HEK293 (cell line): ENCODE data around the gene CYB561A3.

Experiments
- CTCF ChIA-PET: fragments of 350-600 bp; formaldehyde crosslinking; extraction: SDS; loops from one replicate; lab custom pipeline; 2021; ENCODE audit warnings: antibody characterized with exemption; lab: Yijun Ruan, JAX
- POLR2A ChIA-PET: fragments of 300-600 bp; formaldehyde crosslinking; extraction: SDS; loops from one replicate; lab custom pipeline; 2020; ENCODE audit warnings: antibody characterized with exemption, inconsistent platforms; lab: Yijun Ruan, JAX
- H3K27ac ChIP-seq: fragments of 200-500 bp; sonication (Bioruptor generic); 2 replicates; pipeline ENCODE4 v1.5.1; 2014; ENCODE audit warnings: low read depth, low read length, control low read depth, inconsistent platforms; ENCODE audit errors: extremely low read depth
- H3K36me3 ChIP-seq, 2 experiments: fragments of 200-500 bp in 1 of 2; sonication (Bioruptor generic) in 1 of 2; 1 replicate in 1 of 2; 2 replicates in 1 of 2; pipeline ENCODE4 v1.5.1; 2014 to 2017; ENCODE audit warnings: inconsistent platforms in 2 of 2, low read length in 2 of 2; ENCODE audit not compliant: control insufficient read depth in 2 of 2, insufficient read depth in 1 of 2
- H3K4me1 ChIP-seq: fragments of 200-500 bp; sonication (Bioruptor generic); 2 replicates; pipeline ENCODE4 v1.5.1; 2014; ENCODE audit warnings: mild to moderate bottlenecking, low read length, inconsistent platforms; ENCODE audit not compliant: control insufficient read depth, insufficient read depth
- H3K4me3 ChIP-seq: 2 replicates; pipeline ENCODE4 v1.5.1; 2011; ENCODE audit warnings: low read depth, mild to moderate bottlenecking, control low read depth, low read length, moderate library complexity
- H3K9me3 ChIP-seq: fragments of 200-500 bp; sonication (Bioruptor generic); 2 replicates; pipeline ENCODE4 v1.5.1; 2014; ENCODE audit warnings: low read depth, low read length, inconsistent platforms; ENCODE audit not compliant: control insufficient read depth, insufficient read depth
- GLI4 ChIP-seq: fragments of 450-650 bp; formaldehyde crosslinking; IDR thresholded peaks from 2 replicates; pipeline ENCODE4 v1.5.1; 2016; ENCODE audit warnings: missing biosample characterization, missing genetic modification characterization
- HOXA7 ChIP-seq: sonication (generic); formaldehyde crosslinking; IDR thresholded peaks from 2 replicates; pipeline ENCODE4 v1.8.1; 2022; ENCODE audit warnings: missing genetic modification reagents, borderline replicate concordance
- TCF7L2 ChIP-seq: IDR thresholded peaks from 2 replicates; pipeline ENCODE4 v1.6.1; 2011; ENCODE audit warnings: low read depth, mild to moderate bottlenecking, inconsistent platforms, low read length, moderate library complexity, borderline replicate concordance
- ZBTB6 ChIP-seq: fragments of 450-650 bp; formaldehyde crosslinking; IDR thresholded peaks from 2 replicates; pipeline ENCODE4 v1.5.1; 2017; ENCODE audit warnings: missing biosample characterization, missing genetic modification characterization
- ZEB2 ChIP-seq: fragments of 450-650 bp; formaldehyde crosslinking; IDR thresholded peaks from 2 replicates; pipeline ENCODE4 v1.5.1; 2016; ENCODE audit warnings: missing biosample characterization, missing genetic modification characterization
- ZFP37 ChIP-seq: fragments of 450-650 bp; formaldehyde crosslinking; IDR thresholded peaks from 2 replicates; pipeline ENCODE4 v1.5.1; 2016; ENCODE audit warnings: missing biosample characterization, missing genetic modification characterization
- ZFP41 ChIP-seq: fragments of 450-650 bp; formaldehyde crosslinking; IDR thresholded peaks from 2 replicates; pipeline ENCODE4 v1.5.1; 2016; ENCODE audit warnings: missing biosample characterization, missing genetic modification characterization, borderline replicate concordance
- ZNF138 ChIP-seq: fragments of 450-650 bp; formaldehyde crosslinking; IDR thresholded peaks from 2 replicates; pipeline ENCODE4 v1.5.1; 2016; ENCODE audit warnings: missing biosample characterization, missing genetic modification characterization, borderline replicate concordance
- ZNF157 ChIP-seq: fragments of 450-650 bp; formaldehyde crosslinking; IDR thresholded peaks from 2 replicates; pipeline ENCODE4 v1.5.1; 2016; ENCODE audit warnings: missing biosample characterization, missing genetic modification characterization
- ZNF2 ChIP-seq: fragments of 450-650 bp; formaldehyde crosslinking; IDR thresholded peaks from 2 replicates; pipeline ENCODE4 v1.5.1; 2016; ENCODE audit warnings: missing biosample characterization, missing genetic modification characterization
- ZNF211 ChIP-seq: fragments of 450-650 bp; formaldehyde crosslinking; IDR thresholded peaks from 2 replicates; pipeline ENCODE4 v1.5.1; 2016; ENCODE audit warnings: low read depth, missing biosample characterization, missing genetic modification characterization
- ZNF26 ChIP-seq: fragments of 450-650 bp; formaldehyde crosslinking; IDR thresholded peaks from 2 replicates; pipeline ENCODE4 v1.5.1; 2016; ENCODE audit warnings: missing biosample characterization, missing genetic modification characterization
- ZNF274 ChIP-seq, 2 experiments: fragments of 200-500 bp in 1 of 2; fragments of 450-650 bp in 1 of 2; sonication (Bioruptor generic) in 1 of 2; formaldehyde crosslinking in 1 of 2; IDR thresholded peaks; 2 replicates each; pipeline versions ENCODE4 v1.5.1 to v1.6.1; 2014 to 2016; ENCODE audit warnings: borderline replicate concordance in 1 of 2, inconsistent platforms in 1 of 2, low read length in 1 of 2, missing biosample characterization in 1 of 2, missing genetic modification characterization in 1 of 2
- ZNF350 ChIP-seq: fragments of 450-650 bp; formaldehyde crosslinking; IDR thresholded peaks from 2 replicates; pipeline ENCODE4 v1.5.0; 2017; ENCODE audit warnings: missing biosample characterization, mild to moderate bottlenecking, missing genetic modification characterization
- ZNF354C ChIP-seq: fragments of 450-650 bp; formaldehyde crosslinking; IDR thresholded peaks from 2 replicates; pipeline ENCODE4 v1.5.1; 2016; ENCODE audit warnings: missing biosample characterization, missing genetic modification characterization, low read depth, borderline replicate concordance
- ZNF394 ChIP-seq: fragments of 450-650 bp; formaldehyde crosslinking; IDR thresholded peaks from 2 replicates; pipeline ENCODE4 v1.5.1; 2016; ENCODE audit warnings: missing biosample characterization, missing genetic modification characterization, mild to moderate bottlenecking, moderate library complexity, borderline replicate concordance
- ZNF423 ChIP-seq: fragments of 450-650 bp; formaldehyde crosslinking; IDR thresholded peaks from 2 replicates; pipeline ENCODE4 v1.5.1; 2016; ENCODE audit warnings: missing biosample characterization, missing genetic modification characterization
- ZNF449 ChIP-seq: fragments of 450-650 bp; formaldehyde crosslinking; IDR thresholded peaks from 2 replicates; pipeline ENCODE4 v1.5.1; 2017; ENCODE audit warnings: missing biosample characterization, mild to moderate bottlenecking, missing genetic modification characterization, moderate library complexity
- ZNF501 ChIP-seq: fragments of 450-650 bp; formaldehyde crosslinking; IDR thresholded peaks from 2 replicates; pipeline ENCODE4 v1.5.1; 2016; ENCODE audit warnings: missing biosample characterization, missing genetic modification characterization
- ZNF521 ChIP-seq: fragments of 450-650 bp; formaldehyde crosslinking; IDR thresholded peaks from 2 replicates; pipeline ENCODE4 v1.5.1; 2017; ENCODE audit warnings: missing biosample characterization, mild to moderate bottlenecking, missing genetic modification characterization
- ZNF561 ChIP-seq: fragments of 450-650 bp; IDR thresholded peaks from 2 replicates; pipeline ENCODE4 v1.5.1; 2018; ENCODE audit warnings: missing biosample characterization, missing genetic modification characterization, borderline replicate concordance
- ZNF596 ChIP-seq: fragments of 450-650 bp; IDR thresholded peaks from 2 replicates; pipeline ENCODE4 v1.5.0; 2018; ENCODE audit warnings: missing biosample characterization, mild to moderate bottlenecking, missing genetic modification characterization, moderate library complexity
- ZNF747 ChIP-seq: fragments of 450-650 bp; formaldehyde crosslinking; IDR thresholded peaks from 2 replicates; pipeline ENCODE4 v1.5.1; 2016; ENCODE audit warnings: missing biosample characterization, missing genetic modification characterization
- ZNF776 ChIP-seq: fragments of 450-650 bp; formaldehyde crosslinking; IDR thresholded peaks from 2 replicates; pipeline ENCODE4 v1.5.0; 2017; ENCODE audit warnings: missing biosample characterization, missing genetic modification characterization, borderline replicate concordance
- ZNF830 ChIP-seq: fragments of 450-650 bp; IDR thresholded peaks from 2 replicates; pipeline ENCODE4 v1.5.0; 2018; ENCODE audit warnings: missing biosample characterization, missing genetic modification characterization, low read depth, mild to moderate bottlenecking, moderate library complexity
- TF ChIP-seq, protein P1 (sequence below): fragments of 450-650 bp; formaldehyde crosslinking; IDR thresholded peaks from 2 replicates; pipeline ENCODE4 v1.5.1; 2017; ENCODE audit warnings: missing biosample characterization, missing genetic modification characterization

Gene CYB561A3

DNA sequence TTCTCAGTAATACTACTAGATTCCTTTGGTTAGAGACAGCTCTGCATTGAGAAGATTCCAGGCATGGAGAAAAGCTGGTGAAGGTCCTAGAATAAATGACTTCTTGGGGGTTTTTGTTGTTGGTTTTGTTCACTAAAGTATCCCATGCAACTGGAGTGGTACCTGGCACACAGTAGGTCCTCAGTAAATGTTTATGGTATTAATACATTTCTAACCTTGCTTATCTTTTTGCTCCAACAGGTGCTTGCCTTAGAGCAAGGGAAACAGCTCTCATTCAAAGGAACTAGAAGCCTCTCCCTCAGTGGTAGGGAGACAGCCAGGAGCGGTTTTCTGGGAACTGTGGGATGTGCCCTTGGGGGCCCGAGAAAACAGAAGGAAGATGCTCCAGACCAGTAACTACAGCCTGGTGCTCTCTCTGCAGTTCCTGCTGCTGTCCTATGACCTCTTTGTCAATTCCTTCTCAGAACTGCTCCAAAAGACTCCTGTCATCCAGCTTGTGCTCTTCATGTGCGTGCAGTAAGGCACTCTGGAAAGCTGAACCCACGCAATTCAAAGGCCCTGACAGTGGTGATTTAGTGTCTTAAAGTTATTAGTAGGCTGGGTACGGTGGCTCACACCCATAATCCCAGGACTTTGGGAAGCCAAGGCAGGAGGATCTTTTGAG lies 2.5 kb upstream of the CYB561A3 start:
- H3K9me3 ChIP-seq, result no peaks in the 10 kb centered on the region
- no peak overlapping the region for H3K4me3 ChIP-seq
- no peak overlapping the region for H3K27ac ChIP-seq
- H3K36me3 ChIP-seq, result peaks cover 14 to 55% of the 10 kb centered on the region in 2 experiments
- POLR2A ChIA-PET, result no interaction called here
- TF ChIP-seq, protein P1, sequence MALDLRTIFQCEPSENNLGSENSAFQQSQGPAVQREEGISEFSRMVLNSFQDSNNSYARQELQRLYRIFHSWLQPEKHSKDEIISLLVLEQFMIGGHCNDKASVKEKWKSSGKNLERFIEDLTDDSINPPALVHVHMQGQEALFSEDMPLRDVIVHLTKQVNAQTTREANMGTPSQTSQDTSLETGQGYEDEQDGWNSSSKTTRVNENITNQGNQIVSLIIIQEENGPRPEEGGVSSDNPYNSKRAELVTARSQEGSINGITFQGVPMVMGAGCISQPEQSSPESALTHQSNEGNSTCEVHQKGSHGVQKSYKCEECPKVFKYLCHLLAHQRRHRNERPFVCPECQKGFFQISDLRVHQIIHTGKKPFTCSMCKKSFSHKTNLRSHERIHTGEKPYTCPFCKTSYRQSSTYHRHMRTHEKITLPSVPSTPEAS, result no peak
- no peak for TF ChIP-seq ZNF394
- no peak for TF ChIP-seq ZNF423
- TF ChIP-seq ZNF776 (tag by site-specific recombination), result no peak
- no peak for TF ChIP-seq ZNF2 (tag by site-specific recombination)
- TF ChIP-seq ZFP37 (tag by site-specific recombination), result no peak
- no peak for TF ChIP-seq ZNF561
- no peak for TF ChIP-seq GLI4 (tag by site-specific recombination)
- no peak for TF ChIP-seq ZNF449 (tag by site-specific recombination)
- no peak for TF ChIP-seq ZNF521 (tag by site-specific recombination)
- no peak for TF ChIP-seq ZNF596 (tag by site-specific recombination)
- no peak for TF ChIP-seq ZFP41 (tag by site-specific recombination)
- no peak for TF ChIP-seq ZEB2
- no peak for TF ChIP-seq ZNF747
- TF ChIP-seq ZNF354C, result no peak
- TF ChIP-seq ZNF211 (tag by site-specific recombination), result no peak
- CTCF ChIA-PET, result interaction anchor here (0.9 to 9.6 kb wide), 4 partner anchors 18 to 29 kb away, joined by 3 to 69 read pairs (median 22); partner anchors contain the start of gene TMEM216
- peaks cover 2% of the 10 kb centered on the region; the same call in 1 of the 2 replicates for H3K4me1 ChIP-seq

- TF ChIP-seq ZNF830 (tag by site-specific recombination) (no peak), ZNF138 (tag by site-specific recombination) (no peak), HOXA7 (CRISPR knock-in tag) (no peak), ZBTB6 (tag by site-specific recombination) (no peak), ZNF26 (tag by site-specific recombination) (no peak), TCF7L2 (no peak), ZNF274 (IDR thresholded peaks at IDR 0.05; ENCODE audit: low read length) (no peak), ZNF274 (tag by site-specific recombination; IDR thresholded peaks at IDR 0.05; ENCODE audit: borderline replicate concordance) (no peak), ZNF501 (tag by site-specific recombination) (no peak), ZNF350 (no peak), ZNF157 (no peak)
- Histone ChIP-seq H3K9me3 (no peaks in the 10 kb centered on the region), H3K4me1 (peaks cover 2% of the 10 kb centered on the region; the same call in 1 of the 2 replicates), H3K4me3 (peak overlapping the region; percentile 65), H3K27ac (peak overlapping the region; percentile 94; the same call in 1 of the 2 replicates), H3K36me3 (peaks cover 13 to 39% of the 10 kb centered on the region in 2 experiments)
- CTCF ChIA-PET, result interaction anchor here (0.5 to 9.6 kb wide), 7 partner anchors 8 to 531 kb away, joined by 3 to 69 read pairs (median 4); no protein-coding TSS in a partner anchor
- POLR2A ChIA-PET, result interaction anchor here (0.9 to 4.6 kb wide), 21 partner anchors 8 to 449 kb away, joined by 3 to 56 read pairs (median 5); partner anchors contain the start of genes CPSF7, DDB1, SDHAF2 and TKFC
Observed at GRCh38 chr11:61362542-61362875, 827 bp upstream of the CYB561A3 start.
